Erythroblast (primary cell): ENCODE results near the gene DGAT2.

Experiments used
- GATA1 ChIP-seq: IDR thresholded peaks from 2 replicates; pipeline ENCODE4 v1.6.1; 2011; ENCODE audit warnings: low read depth, mild to moderate bottlenecking, control low read depth, low read length, moderate library complexity
- POLR2A ChIP-seq: IDR thresholded peaks from 2 replicates; pipeline ENCODE4 v1.6.1; 2011; ENCODE audit warnings: mild to moderate bottlenecking, low read length

DNA sequence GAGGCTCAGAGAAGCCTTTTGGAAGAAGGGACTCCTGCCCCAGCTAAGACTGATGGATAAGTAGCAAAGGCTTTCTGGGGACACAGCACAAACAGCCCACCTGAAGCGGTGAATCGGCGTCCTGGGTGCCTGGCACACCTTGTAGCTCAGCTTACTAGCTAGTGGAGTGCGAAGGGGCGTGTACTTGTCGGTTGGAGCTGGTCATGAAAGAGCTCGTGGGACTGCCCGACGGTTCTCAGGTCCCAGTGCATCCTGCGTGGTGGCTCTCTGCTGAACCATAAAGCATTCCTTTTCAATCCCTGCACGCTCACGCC is 45.7 kb downstream of the DGAT2 start:
- TF ChIP-seq POLR2A (no peak), GATA1 (no peak)
